Epidermal melanocyte (primary cell): ENCODE measurements around the gene TIAM1.
"Not testable (repeated sequence)": the region's sequence is repeated elsewhere in the genome, so short reads cannot be mapped to it uniquely, and the experiment has no call there.

Source experiments
- DNase-seq: peaks from one replicate; pipeline ENCODE4 v3.0.0; 2011; ENCODE audit warnings: low spot score; ENCODE audit not compliant: insufficient read length

The TIAM1 gene

DNA sequence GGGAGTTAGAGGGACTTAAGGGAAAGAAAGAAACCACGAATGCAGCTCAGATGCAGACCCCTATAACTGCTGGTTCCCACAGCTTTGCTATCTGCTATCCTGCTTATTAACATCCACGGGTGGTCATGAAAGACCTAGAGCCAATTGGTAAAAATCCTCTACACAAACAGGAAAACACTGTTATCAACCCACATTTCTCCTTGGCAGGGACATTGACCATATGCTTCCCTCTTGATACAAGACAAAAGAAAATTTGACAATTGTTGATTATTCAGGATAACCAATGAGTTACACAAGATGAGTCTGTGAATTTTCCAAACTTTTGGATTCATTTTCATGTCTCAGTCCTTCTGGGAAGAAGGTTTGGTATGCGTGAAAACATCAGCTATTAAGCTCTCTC lies 90.4 kb downstream of the TIAM1 start:
- DNase-seq, result no peak

DNA sequence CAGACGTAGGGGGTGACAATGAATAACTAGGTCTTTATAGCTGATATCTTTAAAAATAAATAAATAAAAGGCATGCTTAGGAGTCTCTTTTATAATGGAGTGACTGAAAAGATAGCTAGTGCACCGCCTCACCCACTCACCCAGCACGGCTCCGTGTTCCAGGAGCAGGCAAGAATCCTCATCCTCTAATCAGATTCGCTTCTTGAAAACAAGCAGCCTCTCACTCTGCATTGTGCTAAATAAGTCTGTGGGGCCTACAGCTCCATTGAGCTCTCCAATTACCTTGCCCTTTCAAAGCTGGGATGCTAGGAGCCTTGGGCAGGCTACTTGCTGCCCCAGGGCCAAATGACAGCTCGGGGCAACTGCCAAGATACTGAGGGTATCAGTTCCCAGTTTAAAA lies 91.5 kb downstream of the TIAM1 start:
- DNase-seq, result no peak

DNA sequence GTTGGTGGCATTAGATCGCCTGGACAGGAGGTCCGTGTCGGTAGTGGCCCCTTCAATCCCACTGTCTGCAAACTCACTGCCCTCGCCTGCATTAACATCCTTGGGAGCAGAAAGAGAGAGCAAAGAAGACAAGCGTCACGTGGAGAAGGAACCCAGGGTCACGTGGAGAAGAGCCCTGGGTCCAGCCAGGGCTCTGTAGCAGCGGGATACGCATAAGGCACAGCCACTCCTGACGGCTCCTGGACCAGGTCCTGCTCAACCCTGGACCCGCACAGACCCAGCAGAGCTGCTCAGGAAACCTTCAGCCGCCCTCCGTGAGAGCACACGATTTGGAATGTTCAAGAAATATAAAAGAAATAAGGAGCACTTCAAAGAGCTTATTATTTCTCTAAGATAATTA lies 92.0 kb downstream of the TIAM1 start:
- DNase-seq, result no peak

DNA sequence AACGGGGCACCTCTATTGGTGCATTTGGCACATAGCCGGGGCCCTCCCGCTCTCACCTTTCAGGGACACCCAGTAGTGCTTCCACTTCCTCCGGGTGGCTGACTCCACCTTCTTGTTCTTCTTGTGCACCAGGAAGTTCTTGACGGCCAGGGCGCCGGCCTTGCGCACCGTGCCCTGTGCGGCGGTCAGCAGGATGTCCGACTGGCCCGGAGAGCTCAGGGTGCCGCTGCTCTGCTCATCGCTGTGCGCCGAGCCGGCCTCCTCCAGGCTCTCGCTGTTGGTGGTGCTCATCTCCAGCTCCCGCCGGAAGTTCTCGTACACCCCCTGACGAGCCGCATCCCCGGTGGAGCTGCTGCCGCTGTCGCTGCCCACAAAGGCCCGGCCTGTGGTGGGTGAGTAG lies 92.4 kb downstream of the TIAM1 start:
- no peak for DNase-seq

DNA sequence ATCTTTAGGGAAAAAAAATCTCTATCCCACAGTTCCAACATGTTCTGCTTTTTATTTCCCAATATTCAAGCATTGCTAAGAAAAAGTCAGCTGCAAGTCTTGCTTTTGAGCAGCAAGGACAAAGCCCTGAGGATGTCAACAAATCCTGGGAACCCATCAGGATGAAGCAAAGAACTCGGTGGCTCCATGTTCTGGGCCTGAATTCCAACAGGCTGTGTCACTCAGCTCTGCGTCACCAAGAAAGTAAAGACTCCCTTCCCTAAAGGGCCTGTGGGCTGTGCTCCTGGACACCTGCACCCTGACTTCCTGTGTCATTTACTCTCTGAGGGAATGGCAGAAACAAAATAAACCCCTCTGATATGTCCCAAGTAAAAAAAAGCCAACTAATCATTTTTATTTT lies 95.5 kb downstream of the TIAM1 start:
- DNase-seq, result no peak

DNA sequence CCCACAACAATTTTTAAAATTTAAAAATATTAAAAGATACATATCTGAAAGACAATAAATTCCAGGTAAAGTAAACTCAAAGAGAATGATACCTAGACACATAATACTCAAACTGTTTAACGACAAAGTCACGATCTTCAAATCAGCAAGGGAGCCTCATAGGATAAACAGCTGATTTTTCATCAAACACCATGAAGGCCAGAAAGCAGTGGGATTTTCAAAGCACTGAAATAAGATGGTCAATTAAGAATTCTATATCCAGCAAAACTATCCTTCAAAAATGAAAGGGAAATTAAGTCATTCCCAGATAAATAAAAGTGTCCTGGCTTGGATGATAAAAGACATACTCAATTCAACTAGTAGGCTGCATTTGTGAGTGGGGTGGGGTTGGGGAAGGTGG lies 100.5 kb downstream of the TIAM1 start:
- DNase-seq, result no peak

DNA sequence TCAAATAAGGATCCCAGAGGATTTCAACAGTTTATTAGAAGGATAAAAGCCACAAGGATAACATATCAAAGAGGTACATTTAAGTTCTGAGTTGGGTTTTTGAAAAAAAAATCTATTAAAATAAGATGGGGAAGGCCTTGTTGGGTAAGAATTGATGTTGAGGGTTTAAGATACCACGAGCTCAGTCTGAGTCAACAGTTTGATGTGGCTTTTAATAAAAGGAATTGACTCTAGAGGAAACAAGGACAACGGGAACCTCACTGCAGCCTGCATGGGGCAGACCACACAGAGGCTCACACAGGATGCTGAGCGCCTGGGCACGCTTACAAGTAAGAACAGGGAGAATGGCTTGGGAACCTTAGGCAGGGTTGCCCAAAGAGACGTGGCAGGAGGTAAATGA lies 107.5 kb downstream of the TIAM1 start:
- no peak for DNase-seq

DNA sequence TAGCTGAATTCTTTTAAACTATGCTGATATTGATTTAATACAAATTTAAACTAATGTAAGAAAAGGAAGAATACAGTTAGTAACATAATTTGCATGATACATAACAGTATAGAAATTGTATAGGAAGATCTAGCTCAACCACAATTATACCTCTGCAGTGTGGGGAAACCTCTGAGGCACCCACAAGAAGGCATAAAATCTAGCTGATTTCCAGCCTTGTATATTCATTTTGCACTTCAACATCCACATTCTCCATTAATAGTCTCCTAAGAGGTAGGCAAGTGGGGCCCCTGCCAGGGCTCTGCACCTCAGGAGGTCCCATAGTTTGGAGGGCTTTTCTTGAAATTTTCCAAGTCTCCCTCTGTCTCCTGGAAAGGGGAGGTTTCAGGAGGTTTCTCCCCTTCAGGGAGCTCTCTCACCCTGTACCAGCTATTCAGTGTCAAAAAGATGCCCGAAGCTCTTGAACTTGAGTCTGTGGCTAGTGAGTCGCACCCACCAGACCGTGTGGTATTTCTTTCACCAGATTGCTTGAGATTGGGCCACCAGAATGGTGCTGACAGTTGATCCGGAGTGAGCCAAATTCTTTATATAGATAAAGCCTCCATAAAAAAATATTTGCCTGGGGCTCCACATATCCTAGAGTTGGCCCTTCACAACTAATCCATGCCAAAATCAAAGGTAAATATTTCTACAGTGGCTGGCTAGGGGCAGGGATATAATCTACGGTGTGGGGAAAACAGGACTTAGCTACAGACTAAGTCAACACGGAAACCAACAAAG lies 108.2 kb downstream of the TIAM1 start:
- no peak for DNase-seq

DNA sequence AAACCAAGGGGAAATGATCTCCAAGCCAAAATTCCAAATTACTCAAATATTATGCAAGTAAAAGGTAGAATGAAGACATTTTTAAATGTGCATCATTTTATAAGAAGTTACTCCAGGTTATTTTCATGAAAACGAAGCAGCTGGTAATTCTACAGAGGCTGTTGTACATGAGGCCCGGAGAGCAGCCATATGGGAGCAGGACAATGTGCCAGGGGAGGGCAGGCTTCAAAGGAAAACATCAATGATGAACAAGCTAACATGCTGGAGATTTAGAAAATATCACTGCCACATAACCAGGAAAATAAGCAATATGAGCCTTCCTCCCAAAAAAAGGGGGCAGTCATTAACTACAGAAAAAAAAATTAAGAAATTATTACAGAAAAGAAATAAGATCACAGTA lies 109.1 kb downstream of the TIAM1 start:
- DNase-seq, result no peak

DNA sequence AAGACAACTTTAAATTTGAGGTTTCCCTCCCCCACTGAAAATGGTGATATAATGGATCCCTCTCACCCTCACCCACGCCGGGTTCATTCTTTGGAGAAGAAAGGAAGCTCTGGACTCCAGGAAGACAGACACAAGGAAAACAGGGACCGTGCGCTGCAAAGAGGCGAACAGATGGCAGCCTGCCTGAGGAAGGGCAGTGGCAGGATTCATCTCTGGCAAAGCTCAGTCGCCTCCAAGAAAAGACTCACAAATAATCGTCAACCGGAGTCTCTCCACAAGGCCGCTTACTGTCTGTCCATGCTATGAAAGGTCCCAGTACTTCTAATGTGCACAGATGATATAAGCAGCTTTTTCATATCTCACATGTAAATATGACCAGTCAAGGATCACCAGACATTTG lies 110.3 kb downstream of the TIAM1 start:
- DNase-seq, result no peak

DNA sequence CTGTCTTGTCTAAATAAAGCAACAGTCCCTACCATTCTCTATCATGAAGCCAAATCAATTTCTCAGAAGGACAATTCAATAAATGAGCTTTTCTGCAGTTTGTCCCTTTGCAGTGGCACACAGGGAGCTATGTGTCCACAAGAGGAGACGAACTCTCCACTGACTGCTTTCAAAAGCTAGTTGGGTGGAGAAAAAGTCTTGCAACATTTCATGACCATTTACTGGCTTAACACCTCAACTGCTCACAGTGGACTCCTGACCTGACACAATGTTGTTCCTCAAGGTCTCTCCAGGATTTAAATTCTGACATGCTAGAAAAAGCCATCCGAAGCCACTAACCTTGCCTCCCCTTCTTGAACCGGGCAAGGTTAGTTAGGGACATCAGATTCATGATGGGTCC lies 111.7 kb downstream of the TIAM1 start:
- DNase-seq, result no peak

DNA sequence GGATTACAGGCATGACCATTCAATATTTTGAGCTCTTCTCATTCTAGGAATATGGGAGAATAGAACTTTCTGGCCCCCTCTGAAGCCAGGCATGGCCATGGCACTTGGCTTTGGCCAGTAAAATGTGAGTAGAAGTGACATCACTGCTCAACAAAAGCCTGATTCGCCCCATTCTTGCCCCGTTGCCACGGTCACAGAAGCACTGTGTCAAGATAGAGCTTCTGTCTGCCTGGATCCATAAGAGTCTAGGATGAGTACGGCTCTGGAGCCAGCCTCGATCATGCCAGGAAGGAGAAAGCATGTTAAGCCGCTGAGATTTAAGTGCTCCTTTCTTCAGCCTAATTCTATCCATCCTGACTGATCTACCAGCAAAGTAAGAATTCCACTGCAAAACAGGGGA lies 113.1 kb downstream of the TIAM1 start:
- no peak for DNase-seq

DNA sequence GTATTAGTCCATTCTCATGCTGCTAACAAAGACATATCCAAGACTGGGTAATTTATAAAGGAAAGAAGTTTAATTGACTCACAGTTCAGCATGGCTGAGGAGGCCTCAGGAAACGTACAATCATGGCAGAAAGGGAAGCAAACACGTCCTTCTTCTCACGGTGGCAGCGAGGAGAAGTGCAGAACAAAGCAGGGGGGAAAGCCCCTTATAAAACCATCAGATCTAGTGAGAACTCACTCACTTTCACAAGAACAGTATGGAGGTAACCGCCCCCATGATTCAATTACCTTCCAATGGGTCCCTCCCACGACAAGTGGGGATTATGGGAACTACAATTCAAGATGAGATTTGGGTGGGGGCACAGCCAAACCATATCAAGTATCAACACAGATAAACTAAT lies 115.3 kb downstream of the TIAM1 start:
- DNase-seq, result not testable (repeated sequence)

DNA sequence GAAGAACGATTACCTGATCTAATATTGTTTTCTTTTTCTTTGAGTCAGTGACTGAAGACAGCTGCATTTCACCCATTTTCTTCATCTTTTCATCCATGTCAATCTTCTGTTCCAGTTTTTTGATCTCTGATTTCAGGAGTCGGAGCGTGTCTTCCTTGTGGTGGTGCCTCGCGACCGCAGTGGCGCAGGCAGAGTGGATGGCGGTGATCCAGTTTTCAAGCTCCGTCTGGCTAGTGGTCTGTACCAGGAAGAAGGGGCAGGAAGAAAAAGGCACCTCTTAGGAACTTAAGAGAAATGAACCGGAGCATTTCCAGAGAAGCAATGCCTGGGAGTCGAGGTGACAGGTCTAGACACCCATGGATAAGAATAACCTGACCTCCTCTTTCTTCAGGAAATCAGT lies 118.3 kb downstream of the TIAM1 start:
- no peak for DNase-seq

DNA sequence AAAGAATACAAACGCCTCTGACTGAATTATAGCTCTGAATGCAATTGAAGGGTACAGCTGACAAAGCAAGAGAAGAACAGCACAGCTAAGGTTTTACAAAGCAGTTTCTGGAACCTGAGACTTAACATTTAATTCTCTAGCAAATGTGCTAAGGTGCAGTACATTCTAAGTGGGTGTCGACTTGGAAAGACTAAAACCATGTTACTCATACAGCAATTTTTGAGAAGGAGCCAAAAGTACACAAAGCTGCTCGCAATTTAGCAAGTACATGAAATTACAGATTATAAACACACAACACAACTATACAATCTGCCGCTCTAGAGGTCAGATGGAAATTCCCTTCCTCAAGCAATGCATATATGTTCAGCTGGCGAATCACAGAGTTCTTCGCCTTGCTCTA lies 121.9 kb downstream of the TIAM1 start:
- DNase-seq, result no peak

DNA sequence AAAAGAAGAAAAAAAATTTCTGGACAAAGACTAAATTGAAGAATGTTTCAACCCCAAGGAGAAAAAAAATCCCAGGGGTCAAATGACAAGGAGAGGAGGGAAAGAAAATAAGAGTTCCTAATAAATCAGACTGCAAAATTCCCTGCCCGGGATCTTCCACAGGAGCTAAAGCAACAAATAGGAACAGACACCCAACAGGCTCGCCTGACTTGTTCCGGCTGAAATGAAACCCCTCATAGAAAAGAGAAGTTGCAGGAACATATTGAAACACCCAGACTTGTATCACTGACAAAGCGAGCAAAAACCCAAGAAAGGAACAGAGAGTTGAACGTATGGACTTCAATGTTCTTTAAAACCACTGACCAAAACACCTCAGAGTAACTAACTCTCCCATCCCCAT lies 123.0 kb downstream of the TIAM1 start:
- DNase-seq, result no peak

DNA sequence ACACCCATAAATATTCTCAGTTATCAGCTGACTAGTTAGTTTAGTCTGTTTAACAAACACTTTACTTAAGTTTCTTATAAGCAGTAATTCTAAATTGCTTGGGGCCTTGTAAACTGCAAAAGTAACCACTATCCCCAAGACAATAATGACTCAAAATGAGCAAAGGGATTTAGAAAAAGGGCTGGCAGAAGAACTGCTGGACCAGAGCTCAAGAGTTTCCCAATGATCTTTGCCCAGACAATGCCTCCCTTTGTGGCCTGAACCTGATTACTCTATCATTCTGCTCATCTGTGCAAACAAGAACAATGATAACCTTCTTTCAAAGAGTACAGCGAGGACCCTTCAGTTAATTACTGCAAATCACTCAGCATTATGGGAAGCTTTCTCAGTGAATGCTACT lies 123.5 kb downstream of the TIAM1 start:
- peak; percentile 49 for DNase-seq

DNA sequence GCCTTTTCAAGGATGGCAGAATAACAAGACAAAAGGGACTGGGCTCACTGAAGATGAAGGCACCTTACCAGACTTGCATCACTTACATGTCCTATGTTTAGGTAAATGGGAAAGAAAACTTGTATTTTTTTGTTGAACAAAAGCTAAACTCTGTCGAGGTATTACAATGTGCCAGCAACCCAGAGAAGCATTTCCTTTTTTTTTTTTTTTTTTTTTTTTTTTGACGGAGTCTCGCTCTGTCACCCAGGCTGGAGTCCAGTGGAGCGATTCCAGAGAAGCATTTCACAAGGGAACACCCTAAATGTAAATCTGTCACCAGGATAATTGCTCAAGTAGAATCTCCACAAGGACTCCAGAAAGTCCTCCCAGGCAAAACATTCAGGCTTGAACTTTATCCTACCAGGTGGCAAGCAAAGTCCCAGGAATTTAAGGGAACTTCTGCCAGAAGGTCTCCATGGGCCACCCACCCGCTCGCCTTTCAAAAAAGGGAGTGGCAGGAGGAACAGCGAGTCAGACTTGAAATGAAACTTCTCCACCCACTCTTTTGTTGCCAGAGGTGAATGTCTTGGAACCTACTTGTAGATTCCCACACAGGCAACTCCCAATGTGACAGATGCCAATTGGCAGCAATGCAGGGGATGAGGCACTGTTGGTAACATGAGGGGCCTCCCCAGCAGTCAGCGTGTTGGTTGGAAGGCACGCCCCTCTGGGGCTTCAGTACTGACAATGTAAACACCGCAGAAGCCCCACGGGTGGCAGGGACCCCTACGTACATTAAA lies 125.0 kb downstream of the TIAM1 start:
- no peak for DNase-seq

DNA sequence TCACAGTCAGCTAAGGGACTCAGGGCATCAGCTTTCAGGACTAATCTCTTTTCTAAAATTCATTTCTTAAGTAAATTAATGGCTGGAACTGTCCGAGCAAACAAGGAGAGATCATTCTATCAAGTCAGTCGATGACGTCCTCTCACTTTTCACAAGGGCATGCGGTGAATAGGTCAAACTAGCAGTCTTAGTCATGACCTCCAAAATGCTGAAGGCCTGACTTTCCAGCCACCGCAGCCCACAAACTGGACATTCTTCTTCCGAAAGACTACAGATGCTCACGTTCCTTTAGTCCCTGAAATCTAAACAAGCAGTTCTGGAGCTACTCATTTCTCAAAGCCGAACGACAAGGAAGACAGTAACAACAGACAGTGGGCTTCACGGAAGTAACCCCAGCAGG lies 127.9 kb downstream of the TIAM1 start:
- no peak for DNase-seq

DNA sequence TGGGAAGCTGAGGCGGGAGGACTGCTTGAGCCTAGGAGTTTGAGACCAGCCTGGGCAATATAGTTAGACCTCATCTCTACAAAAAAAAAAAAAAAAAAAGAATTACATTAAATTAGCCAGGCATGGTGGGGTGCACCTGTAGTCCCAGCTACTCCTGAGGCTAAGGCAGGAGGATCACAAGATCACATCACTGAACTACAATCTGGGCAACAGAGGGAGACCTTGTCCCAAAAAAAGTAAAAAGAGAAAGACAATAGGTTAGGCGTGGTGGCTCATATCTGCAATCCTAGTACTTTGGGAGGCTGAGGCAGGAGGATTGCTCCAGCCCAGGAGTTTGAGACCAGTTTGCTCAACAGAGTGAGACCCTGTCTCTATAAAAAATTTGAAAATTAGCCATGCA lies 130.3 kb downstream of the TIAM1 start:
- no peak for DNase-seq

DNA sequence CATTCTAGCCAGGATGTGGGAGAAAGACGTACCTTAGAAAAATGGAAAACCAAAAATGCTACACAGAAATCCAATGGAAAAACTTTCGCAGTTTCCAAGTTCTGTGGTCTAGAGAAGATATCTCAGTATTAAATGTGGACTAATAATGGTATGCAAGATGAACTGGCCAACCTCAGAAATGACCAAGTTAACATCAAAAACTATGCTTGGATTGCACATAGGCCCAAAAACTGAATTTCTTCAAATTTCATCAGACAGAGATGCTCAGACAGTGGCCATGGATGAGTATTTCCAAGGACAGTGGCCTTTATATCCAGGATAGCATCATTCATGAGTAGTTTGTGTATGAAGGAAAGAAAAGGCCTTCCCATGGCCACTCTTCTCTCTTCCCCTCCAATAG lies 132.2 kb downstream of the TIAM1 start:
- no peak for DNase-seq

DNA sequence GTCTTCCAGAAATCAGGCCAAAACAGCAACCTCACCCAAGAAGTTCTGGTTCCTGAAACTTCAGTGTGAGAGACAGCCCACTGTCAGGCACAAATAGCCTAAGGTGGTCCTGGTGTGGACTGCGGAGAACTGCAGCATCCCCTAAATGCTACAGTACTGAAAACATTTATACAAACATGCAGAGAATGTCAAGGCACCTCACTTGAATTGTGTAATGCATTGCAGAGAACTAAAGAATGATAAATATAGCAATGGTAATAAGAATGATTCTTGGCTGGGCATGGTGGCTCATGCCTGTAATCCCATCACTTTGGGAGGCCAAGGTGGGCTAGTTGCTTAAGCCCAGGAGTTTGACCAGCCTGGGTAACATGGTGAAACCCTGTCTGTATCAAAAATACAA lies 138.6 kb downstream of the TIAM1 start:
- DNase-seq, result no peak

DNA sequence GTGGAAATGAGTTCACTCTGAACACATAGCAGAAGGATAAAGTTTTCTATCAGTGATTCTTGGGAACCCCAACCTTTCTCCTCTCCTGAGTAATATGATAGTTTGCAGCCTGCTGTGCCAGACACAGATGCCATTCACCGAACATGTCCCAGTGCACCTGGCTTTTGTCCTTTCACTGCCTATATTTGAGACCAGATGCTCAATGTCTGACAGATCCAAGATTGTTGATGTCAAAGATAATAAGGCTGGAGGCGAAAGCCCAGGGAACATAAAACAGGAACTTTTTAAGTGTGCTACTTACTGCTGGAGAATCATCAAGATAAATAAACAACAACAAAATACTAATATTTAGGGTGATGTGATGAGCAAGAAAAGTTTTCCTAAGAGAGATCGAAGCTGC lies 139.3 kb downstream of the TIAM1 start:
- no peak for DNase-seq
